ENCODE results near the gene LRRC31.

DNA sequence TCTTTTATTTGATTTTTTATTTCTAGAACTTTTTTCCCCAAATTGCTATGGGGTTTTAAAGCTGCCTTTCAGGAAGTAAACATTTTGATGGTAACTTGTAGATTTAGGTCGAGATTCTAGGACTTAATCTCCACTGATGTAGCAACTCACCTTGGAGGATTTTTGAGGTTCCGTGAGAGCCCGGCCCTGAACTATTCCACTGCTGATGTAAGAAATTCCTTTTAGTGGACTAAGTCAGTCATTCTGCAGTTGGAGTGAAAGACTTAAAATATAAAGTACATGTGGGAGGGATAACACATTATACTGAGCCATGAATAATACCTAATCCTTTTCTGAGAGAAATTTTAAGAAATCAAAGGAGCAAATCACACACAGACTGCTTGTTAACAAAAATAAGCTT is 44.4 kb downstream of the LRRC31 start:
- TF ChIP-seq, protein P1, sequence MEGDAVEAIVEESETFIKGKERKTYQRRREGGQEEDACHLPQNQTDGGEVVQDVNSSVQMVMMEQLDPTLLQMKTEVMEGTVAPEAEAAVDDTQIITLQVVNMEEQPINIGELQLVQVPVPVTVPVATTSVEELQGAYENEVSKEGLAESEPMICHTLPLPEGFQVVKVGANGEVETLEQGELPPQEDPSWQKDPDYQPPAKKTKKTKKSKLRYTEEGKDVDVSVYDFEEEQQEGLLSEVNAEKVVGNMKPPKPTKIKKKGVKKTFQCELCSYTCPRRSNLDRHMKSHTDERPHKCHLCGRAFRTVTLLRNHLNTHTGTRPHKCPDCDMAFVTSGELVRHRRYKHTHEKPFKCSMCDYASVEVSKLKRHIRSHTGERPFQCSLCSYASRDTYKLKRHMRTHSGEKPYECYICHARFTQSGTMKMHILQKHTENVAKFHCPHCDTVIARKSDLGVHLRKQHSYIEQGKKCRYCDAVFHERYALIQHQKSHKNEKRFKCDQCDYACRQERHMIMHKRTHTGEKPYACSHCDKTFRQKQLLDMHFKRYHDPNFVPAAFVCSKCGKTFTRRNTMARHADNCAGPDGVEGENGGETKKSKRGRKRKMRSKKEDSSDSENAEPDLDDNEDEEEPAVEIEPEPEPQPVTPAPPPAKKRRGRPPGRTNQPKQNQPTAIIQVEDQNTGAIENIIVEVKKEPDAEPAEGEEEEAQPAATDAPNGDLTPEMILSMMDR (IDR thresholded peaks at IDR 0.05): no peak
- TF ChIP-seq POLR2A (IDR thresholded peaks at IDR 0.05) (no peak), EP300 (IDR thresholded peaks at IDR 0.05) (no peak), POLR2AphosphoS5 (IDR thresholded peaks at IDR 0.05) (no peak)
